GM10266 (cell line): ENCODE results near the gene CD8A.
"Not testable (repeated sequence)": the region's sequence is repeated elsewhere in the genome, so short reads cannot be mapped to it uniquely, and the experiment has no call there.

Experiments
- DNase-seq: peaks from one replicate; pipeline ENCODE4 v3.0.0; 2012; ENCODE audit errors: extremely low spot score
- CTCF ChIP-seq: IDR thresholded peaks from 2 replicates; pipeline ENCODE4 v1.5.1; 2012; ENCODE audit warnings: mild to moderate bottlenecking, low read depth; ENCODE audit not compliant: control insufficient read depth, insufficient read depth; ENCODE audit errors: missing control alignments

CD8A gene

GRCh38 chr2:86752934-86753333 is 37.8 kb downstream of the CD8A start:
- DNase-seq = no peak
- no peak for TF ChIP-seq CTCF

- TF ChIP-seq CTCF = no peak
- DNase-seq = no peak
These were observed 38.9 kb downstream of the CD8A start for GRCh38 chr2:86751778-86752177.

GRCh38 chr2:86750240-86750839 is 40.4 kb downstream of the CD8A start:
- TF ChIP-seq CTCF = no peak
- no peak for DNase-seq

GRCh38 chr2:86747711-86748639 is 42.7 kb downstream of the CD8A start:
- no peak for TF ChIP-seq CTCF
- DNase-seq = no peak

GRCh38 chr2:86746939-86747338 is 43.8 kb downstream of the CD8A start:
- TF ChIP-seq CTCF = no peak
- no peak for DNase-seq

GRCh38 chr2:86744152-86744551 is 46.6 kb downstream of the CD8A start:
- no peak for DNase-seq
- no peak for TF ChIP-seq CTCF

GRCh38 chr2:86741889-86742498 is 48.7 kb downstream of the CD8A start:
- DNase-seq = not testable (repeated sequence)

GRCh38 chr2:86739889-86740288 is 50.8 kb downstream of the CD8A start:
- DNase-seq = not testable (repeated sequence)

- DNase-seq = not testable (repeated sequence)
These were observed 51.2 kb downstream of the CD8A start for GRCh38 chr2:86739485-86739884.

- DNase-seq = not testable (repeated sequence)
These were observed 55.8 kb downstream of the CD8A start for GRCh38 chr2:86734896-86735295.
